ENCODE data around the gene PLCH2.

Gene PLCH2

DNA sequence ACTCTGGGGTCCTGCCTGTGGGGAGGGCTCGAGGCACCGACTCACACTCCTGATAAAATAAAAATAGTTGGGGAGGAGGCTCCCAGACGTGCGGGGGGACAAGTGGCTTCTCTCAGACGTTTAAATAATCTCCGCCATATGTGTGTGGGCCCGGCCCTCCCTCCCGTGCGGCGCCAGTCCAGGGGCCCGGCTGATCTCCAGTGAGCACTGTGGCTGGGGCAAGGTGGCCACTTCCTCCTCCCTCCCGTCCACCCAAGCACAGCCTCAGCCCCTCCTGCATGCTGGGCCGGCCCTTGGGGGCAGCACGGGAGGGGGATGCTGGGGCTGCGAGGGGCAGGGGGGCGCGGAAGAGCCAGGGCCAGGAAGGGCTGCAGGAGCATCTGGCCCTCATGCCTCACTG, 4.0 kb upstream of the PLCH2 start:
- FAIRE-seq = no peak
- TF ChIP-seq POLR2A (IDR thresholded peaks at IDR 0.05; ENCODE audit: low read depth, low read length) = no peak
- no peak for DNase-seq (ENCODE audit: insufficient read length, low spot score)

DNA sequence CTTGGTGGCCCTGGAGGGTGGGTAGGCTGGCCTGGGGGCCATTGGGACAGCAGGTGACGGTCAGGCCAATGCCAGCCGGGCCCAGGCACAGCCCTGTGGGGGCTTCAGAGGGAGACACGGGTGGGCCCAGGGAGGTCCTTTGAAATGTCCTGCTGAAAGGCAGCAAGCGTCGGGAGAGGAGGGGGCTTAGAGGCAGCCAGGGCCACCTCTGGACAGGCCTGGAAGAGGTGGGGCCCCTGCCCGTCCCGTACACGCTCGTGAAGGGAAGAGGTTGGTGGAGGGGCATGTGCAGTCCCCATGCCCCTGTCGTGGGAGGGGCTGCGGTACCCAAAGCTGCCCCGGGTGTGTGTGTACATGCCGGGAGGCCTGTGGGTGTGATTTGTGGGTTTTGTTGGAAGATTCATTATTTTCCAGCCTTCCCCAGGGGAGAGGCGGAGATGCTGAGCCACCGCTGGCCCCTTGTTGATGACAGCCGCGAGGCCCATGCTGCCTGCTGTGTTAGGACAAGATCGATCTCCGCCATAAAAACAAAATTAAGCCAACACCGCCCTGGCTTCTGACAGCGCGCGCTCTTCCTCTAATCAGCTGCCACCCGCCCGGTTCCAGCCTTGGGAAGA, 3.4 kb upstream of the PLCH2 start:
- FAIRE-seq (no peak), DNase-seq (ENCODE audit: insufficient read length, low spot score) (no peak)
- TF ChIP-seq POLR2A (IDR thresholded peaks at IDR 0.05; ENCODE audit: low read depth, low read length) = no peak

DNA sequence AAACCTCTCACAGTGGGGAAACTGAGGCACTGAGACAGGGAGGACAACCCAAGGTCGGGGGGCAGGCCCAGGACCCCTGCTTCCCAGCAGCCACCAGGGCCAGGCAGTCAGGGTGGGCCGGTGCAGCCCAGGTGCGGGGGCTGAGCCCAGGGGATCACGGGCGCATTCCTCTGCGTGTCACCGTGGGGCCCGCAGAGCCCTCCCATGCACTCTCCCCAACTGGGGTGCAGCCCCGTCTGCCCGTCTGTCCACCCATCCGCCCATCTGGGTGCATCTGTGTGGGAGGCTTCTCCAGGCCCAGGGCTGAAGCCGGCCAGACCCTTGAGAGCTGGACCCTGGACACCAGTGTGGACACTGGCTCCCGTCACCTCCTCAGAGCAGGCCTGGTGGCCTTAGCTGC, 2.9 kb upstream of the PLCH2 start:
- FAIRE-seq (no peak), DNase-seq (ENCODE audit: insufficient read length, low spot score) (no peak)
- TF ChIP-seq POLR2A (IDR thresholded peaks at IDR 0.05; ENCODE audit: low read depth, low read length) = no peak

DNA sequence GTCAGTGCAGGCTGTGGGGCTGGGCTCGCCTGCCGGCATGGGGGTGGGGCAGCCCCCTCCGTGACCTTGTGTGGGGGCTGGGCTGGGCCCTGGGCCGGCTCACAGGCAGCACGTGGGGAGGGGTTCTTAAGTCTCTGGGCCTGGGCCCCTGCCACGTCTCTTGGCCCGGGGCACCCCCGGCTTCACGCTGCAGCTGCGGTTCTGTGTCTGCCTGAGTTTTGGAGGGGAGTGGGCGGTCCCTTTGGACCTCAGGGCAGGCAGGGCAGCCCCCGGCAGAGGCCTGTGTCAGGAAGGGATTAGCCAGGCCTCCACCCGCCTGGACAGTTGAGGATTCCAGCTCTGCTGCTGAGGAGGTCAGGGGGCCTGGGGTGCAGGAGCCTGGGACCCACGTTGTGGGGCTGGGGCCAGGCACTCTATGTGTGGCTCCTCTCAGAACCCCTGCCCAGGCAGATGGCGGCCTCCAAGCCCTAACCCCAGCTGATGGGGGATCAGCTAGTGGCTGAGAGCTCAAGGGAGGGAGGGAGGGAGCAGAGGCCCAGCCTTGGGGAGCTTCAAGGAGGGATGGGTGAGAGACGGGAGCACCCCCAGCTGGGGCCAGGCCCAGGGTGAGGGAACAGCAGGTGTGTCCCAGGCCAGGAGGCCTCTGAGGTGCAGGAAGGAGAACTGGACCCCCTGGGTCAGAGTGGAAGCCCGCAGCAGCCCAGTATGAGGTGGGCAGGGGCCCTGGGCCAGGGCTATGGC, 1.8 kb upstream of the PLCH2 start:
- TF ChIP-seq POLR2A (IDR thresholded peaks at IDR 0.05; ENCODE audit: low read depth, low read length) = no peak
- FAIRE-seq = no peak

DNA sequence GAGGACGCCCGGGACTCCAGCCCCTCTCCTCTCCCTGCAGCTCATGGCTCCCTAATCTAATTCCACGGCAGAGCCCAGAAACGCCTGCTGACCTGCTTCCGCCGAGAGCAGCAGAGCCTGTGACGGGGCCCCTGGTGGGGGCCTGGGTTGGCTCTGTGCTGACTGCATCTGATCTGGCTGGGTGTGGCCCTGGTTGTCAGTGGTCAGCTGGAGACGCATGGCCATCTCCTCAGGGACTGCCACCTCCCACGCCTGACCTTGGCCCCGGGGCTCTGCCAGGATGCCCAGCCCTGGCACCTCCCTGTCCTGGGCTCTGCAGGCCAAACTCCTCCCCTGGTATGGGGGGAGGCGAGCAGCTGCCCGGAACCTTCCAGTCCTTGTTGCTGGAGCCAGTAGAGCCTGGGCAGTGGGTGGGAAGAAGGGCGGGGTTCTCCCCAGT, 1.1 kb upstream of the PLCH2 start:
- DNase-seq (ENCODE audit: insufficient read length, low spot score) = peak; percentile 58
- TF ChIP-seq POLR2A (IDR thresholded peaks at IDR 0.05; ENCODE audit: low read depth, low read length) = no peak
- FAIRE-seq = no peak

More for the DNA sequence above, 1.8 kb upstream of the PLCH2 start:
- DNase-seq (ENCODE audit: insufficient read length, low spot score) = no peak

DNA sequence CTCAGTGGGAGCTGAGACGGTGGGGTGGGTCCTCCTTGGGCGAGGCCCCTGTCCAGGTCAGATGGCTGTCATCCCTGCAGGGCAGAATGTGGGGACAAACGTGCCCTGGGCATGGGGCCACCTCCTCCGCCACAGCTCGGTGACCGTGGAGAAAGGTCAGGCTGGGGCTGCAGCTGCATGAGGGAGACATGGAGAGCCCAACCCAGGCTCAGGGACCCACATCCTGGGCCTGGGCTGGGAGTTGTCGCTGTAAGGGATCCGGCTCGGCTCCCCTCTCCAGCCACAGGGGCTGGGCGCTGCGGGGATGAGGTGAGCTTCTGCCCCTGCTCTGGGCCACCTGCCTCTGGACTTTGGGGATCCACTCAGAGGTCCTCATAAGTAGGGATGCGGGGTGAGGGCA, 518 bp upstream of the PLCH2 start:
- DNase-seq (ENCODE audit: insufficient read length, low spot score) = no peak
- TF ChIP-seq POLR2A (IDR thresholded peaks at IDR 0.05; ENCODE audit: low read depth, low read length) = no peak
- no peak for FAIRE-seq

DNA sequence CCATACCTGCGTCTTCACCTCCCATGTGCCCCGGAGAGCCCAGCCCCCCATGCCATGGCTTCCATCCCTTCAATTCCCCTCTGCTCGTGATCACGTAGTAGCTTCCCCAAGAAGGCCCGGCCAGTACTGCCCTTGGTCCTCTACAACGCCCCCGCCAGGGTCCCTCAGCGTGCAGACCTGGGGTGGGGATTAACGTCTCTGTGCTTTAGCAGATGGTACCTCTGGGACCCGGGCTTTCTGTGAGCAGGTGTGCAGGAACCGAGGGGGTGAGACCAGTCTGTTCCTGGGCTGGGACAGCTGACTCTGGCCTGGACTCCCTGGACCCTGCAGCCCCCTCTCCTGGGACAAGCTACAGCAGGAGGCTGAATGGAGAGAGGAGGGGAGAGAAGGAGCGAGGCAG, 1.2 kb downstream of the PLCH2 start:
- FAIRE-seq = no peak
- no peak for DNase-seq (ENCODE audit: insufficient read length, low spot score)
- TF ChIP-seq POLR2A (IDR thresholded peaks at IDR 0.05; ENCODE audit: low read depth, low read length) = no peak

DNA sequence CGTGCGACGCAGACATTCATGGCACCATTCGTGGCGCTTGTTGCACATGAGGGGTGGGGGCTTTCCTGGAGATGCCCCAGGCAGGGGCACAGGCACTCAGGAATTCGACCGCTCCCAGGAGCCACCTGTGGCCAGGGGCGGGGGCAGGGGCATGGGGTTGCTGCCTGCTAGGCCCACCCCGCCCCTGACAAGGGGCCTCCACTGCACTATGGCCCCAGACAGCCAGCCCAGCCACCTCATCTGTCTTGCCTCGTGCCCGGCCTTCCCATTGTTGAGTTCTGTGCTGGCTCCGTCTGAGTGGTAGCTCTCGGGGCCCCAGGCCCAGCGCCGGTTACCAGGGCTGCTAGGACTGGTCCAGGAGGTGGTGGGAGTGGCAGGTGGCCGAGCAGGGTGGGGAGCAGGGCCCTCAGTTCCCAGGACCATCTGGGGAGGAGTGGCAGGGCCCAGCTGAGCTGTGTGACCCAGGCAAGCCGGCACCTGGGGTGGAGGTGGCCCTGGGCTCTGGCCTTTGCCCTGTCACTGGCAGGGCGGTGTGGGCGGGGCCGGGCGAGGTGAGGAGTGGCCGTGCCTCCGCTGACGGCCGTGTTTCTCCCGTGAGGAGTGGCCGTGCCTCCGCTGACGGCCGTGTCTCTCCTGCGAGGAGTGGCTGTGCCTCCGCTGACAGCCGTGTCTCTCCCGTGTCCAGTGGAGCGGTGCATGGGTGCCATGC, 1.9 kb downstream of the PLCH2 start:
- DNase-seq (ENCODE audit: insufficient read length, low spot score) = no peak
- no peak for TF ChIP-seq POLR2A (IDR thresholded peaks at IDR 0.05; ENCODE audit: low read depth, low read length)
- FAIRE-seq = no peak

DNA sequence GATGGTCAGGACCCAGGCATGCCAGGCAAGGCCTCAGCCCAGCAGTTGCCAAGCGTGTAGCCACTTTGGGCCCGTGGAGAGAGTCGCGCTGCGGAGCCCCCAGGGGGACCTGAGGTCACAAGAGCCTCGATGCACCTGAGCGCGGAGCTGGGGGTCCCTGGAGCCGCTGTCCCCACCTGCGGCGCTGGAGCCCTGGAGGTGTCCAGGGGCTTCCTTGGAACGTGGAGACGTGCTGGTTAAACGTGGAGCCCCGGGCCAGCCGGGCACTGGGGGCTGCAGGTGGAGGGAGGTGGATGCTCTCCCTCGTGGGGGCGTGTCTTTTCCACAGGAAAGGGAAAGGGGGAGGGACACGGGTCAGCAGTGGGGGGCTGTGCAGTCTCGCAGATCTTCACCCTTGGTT, 3.1 kb downstream of the PLCH2 start:
- FAIRE-seq = no peak
- TF ChIP-seq POLR2A (IDR thresholded peaks at IDR 0.05; ENCODE audit: low read depth, low read length) = no peak
- no peak for DNase-seq (ENCODE audit: insufficient read length, low spot score)

DNA sequence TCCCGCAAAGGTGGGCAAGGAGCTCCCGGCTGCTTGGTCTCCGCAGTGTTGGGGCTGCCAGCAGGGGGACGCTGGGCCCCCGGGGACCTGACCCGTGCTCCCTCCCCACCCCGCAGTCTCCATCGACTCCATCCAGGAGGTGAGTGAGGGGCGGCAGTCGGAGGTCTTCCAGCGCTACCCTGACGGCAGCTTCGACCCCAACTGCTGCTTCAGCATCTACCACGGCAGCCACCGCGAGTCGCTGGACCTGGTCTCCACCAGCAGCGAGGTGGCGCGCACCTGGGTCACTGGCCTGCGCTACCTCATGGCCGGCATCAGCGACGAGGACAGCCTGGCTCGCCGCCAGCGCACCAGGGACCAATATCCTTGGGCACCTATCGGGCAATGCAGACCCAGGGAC, 3.5 kb downstream of the PLCH2 start:
- TF ChIP-seq POLR2A (IDR thresholded peaks at IDR 0.05; ENCODE audit: low read depth, low read length) = no peak
- no peak for DNase-seq (ENCODE audit: insufficient read length, low spot score)
- FAIRE-seq = no peak

DNA sequence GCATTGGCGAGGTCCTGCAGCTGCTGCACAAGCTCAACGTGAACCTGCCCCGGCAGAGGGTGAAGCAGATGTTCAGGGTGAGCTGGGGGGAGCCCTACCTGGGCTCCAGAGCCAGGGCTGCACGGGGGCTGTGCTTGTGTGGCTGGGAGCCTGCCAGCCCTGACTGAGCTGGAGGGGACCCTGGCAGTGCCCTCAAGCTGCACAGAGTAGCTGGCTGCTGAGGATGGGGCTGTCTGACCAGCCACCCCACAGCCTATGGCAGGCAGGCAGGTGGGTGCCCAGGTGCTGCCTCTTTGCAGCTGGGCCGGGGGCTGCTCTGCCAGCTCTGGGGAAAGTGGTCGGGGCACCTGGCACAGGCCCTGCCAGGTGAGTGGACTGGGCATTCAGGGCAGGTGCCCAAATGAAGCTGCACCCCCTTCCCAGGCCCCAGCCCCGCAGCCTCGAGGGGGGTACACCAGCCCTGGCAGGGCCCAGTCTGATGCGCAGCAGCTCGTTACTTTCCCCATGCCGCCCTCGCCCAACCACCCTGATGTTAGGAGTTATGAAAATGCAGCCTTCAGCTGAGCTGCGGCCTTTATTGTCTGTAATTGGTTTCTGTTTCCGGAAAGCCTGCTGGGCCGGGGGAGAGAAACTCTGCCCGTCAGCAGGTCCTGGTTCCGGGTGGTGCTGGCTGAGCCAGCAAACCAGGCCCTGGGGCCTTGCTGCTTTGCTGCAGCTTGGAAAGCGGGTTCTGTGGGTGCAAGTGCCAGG, 4.3 kb downstream of the PLCH2 start:
- no peak for TF ChIP-seq POLR2A (IDR thresholded peaks at IDR 0.05; ENCODE audit: low read depth, low read length)
- no peak for FAIRE-seq
- no peak for DNase-seq (ENCODE audit: insufficient read length, low spot score)

DNA sequence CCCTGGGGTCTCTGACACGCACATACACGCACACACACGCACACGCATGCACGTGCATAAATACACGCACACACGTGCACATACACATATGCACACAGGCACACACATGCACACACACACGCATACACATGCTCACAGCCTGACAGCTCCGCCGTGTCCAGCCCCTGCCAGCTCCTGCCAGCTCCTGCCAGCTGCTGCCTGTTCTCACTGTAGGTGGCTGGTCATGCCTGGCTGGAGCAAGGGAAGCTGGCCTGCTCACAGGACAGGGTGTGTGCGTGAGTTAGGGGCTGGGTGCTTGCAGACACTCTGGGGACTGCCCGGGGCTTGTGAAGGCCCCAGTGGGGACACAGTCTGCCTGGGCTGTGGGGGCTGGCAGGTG, 4.9 kb downstream of the PLCH2 start:
- FAIRE-seq = no peak
- TF ChIP-seq POLR2A (IDR thresholded peaks at IDR 0.05; ENCODE audit: low read depth, low read length) = no peak
- DNase-seq (ENCODE audit: insufficient read length, low spot score) = no peak

DNA sequence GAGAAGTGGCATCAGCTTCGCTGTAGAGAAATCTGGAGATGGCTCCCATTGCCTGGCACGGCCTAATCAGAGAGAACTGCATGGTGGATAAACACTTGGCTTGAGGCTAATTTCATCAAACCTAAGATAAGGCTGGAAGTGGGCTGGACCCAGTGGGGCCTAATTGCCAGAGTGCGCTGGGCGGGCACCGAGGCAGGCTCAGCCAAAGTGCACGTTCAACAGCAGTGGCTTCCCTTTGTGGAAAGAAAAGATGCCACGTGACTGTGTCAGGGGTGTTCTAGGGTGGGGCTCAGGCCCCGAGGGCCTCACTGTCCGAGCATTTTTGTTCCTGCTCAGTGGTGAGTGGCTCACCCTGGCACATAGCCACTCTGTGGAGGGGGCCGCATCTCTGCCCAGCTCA, 5.8 kb downstream of the PLCH2 start:
- DNase-seq (ENCODE audit: insufficient read length, low spot score) (no peak), FAIRE-seq (no peak)
- no peak for TF ChIP-seq POLR2A (IDR thresholded peaks at IDR 0.05; ENCODE audit: low read depth, low read length)

DNA sequence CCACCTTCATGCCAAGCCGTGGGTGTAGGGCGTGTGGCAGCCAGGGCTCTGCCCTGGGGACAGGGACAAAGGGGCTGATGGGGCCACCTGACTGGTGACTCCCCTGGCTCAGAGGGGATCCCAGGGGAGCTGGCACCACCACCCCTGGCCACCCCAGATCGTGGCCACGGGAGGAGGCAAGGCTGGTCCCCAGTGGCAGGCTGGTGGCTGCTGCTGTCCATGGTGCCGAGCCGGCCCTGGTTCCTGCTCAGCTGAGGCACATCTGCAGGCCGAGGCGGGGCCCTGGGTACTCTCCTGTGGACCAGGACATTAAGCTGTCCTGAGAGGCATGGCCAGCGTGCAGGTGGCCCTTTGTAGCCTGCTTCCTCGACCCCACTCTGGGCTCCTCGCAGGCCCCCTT, 6.5 kb downstream of the PLCH2 start:
- TF ChIP-seq POLR2A (IDR thresholded peaks at IDR 0.05; ENCODE audit: low read depth, low read length) = no peak
- DNase-seq (ENCODE audit: insufficient read length, low spot score) (no peak), FAIRE-seq (no peak)
